IMR-90 (cell line): ENCODE results near the gene KRT80. TPM values are rescaled to one million over a fixed set of nuclear protein-coding genes. Genes with fewer than 3 reads are reported as not detected.

Experiments
- ATAC-seq: fragments of 200-7000 bp; cut with Tn5 transposase; 2 replicates; pipeline ENCODE4 v1.9.1; 2020; ENCODE audit warnings: low read depth, mild to moderate bottlenecking, moderate library complexity
- BruUV-seq: library from RNA; stranded (reverse); fragments of 400-500 nt; replicated peaks from 2 replicates; lab custom pipeline; 2021; lab: Mats Ljungman, UMichigan
- CTCF ChIA-PET: fragments of 300-600 bp; formaldehyde crosslinking; extraction: SDS; loops from one replicate; lab custom pipeline; 2021; ENCODE audit warnings: antibody characterized with exemption; lab: Yijun Ruan, JAX
- POLR2A ChIA-PET: fragments of 300-600 bp; sonication (Branson Sonifier 250); formaldehyde crosslinking; loops from one replicate; lab custom pipeline; 2022; ENCODE audit warnings: antibody characterized with exemption; ENCODE audit not compliant: unreplicated experiment; lab: Charles Lee
- DNase-seq: peaks from one replicate; pipeline ENCODE4 v3.0.0; 2013
- H2AFZ ChIP-seq: replicated peaks from 2 replicates; pipeline ENCODE3; 2013; ENCODE audit warnings: low read length, mild to moderate bottlenecking; ENCODE audit not compliant: poor library complexity
- H2AK5ac ChIP-seq: 2 replicates; pipeline ENCODE4 v1.6.1; 2013; ENCODE audit warnings: low read depth, low read length, inconsistent platforms
- H2AK9ac ChIP-seq: replicated peaks from 2 replicates; pipeline ENCODE3; 2013; ENCODE audit warnings: mild to moderate bottlenecking, low read depth, low read length, moderate library complexity; ENCODE audit not compliant: poor library complexity
- H2BK120ac ChIP-seq: 2 replicates; pipeline ENCODE4 v1.6.1; 2013; ENCODE audit warnings: low read depth, low read length, inconsistent platforms
- H2BK15ac ChIP-seq: 3 replicates; pipeline ENCODE4 v1.6.1; 2013; ENCODE audit warnings: low read depth, low read length, inconsistent platforms
- H2BK20ac ChIP-seq: 2 replicates; pipeline ENCODE4 v1.6.1; 2013; ENCODE audit warnings: low read depth, mild to moderate bottlenecking, inconsistent platforms, low read length, moderate library complexity
- H2BK5ac ChIP-seq: 2 replicates; pipeline ENCODE4 v1.6.1; 2013; ENCODE audit warnings: mild to moderate bottlenecking, low read depth, low read length, inconsistent platforms; ENCODE audit not compliant: poor library complexity, severe bottlenecking
- H3K14ac ChIP-seq: replicated peaks from 2 replicates; pipeline ENCODE4 v1.6.1; 2013; ENCODE audit warnings: low read depth, low read length, inconsistent platforms
- H3K18ac ChIP-seq: 2 replicates; pipeline ENCODE4 v1.6.1; 2013; ENCODE audit warnings: low read depth, low read length, control low read depth
- H3K23ac ChIP-seq: 2 replicates; pipeline ENCODE4 v1.6.1; 2013; ENCODE audit warnings: low read depth, low read length, inconsistent platforms
- H3K27ac ChIP-seq: 2 replicates; pipeline ENCODE4 v1.5.1; 2013; ENCODE audit warnings: mild to moderate bottlenecking, control low read depth, low read length; ENCODE audit not compliant: insufficient read depth
- H3K27me3 ChIP-seq: 2 replicates; pipeline ENCODE4 v1.6.1; 2013; ENCODE audit warnings: low read length; ENCODE audit not compliant: control insufficient read depth, insufficient read depth
- H3K36me3 ChIP-seq: 2 replicates; pipeline ENCODE4 v1.6.1; 2013; ENCODE audit warnings: low read length, mixed read lengths; ENCODE audit not compliant: control insufficient read depth, insufficient read depth
- H3K4ac ChIP-seq: 2 replicates; pipeline ENCODE4 v1.6.1; 2013; ENCODE audit warnings: low read depth, low read length, inconsistent platforms
- H3K4me1 ChIP-seq: 2 replicates; pipeline ENCODE4 v1.6.1; 2013; ENCODE audit warnings: low read length, mixed read lengths; ENCODE audit not compliant: control insufficient read depth, insufficient read depth
- H3K4me2 ChIP-seq: 2 replicates; pipeline ENCODE4 v1.6.1; 2013; ENCODE audit warnings: low read depth, mild to moderate bottlenecking, control low read depth, low read length, moderate library complexity
- H3K4me3 ChIP-seq: 2 replicates; pipeline ENCODE4 v1.5.1; 2013; ENCODE audit warnings: low read depth, mild to moderate bottlenecking, control low read depth, low read length, moderate library complexity; ENCODE audit not compliant: insufficient read depth
- H3K56ac ChIP-seq: 2 replicates; pipeline ENCODE4 v1.6.1; 2013; ENCODE audit warnings: low read length, inconsistent platforms; ENCODE audit not compliant: insufficient read depth; ENCODE audit errors: extremely low read depth
- H3K79me1 ChIP-seq, 2 experiments: 2 replicates each; pipeline ENCODE4 v1.6.1; 2013; ENCODE audit warnings: low read length in 2 of 2, inconsistent platforms in 1 of 2, low read depth in 1 of 2
- H3K9ac ChIP-seq: 2 replicates; pipeline ENCODE4 v1.6.1; 2013; ENCODE audit warnings: low read depth, low read length, control low read depth
- H3K9me1 ChIP-seq: 2 replicates; pipeline ENCODE4 v1.6.1; 2013; ENCODE audit warnings: low read length, inconsistent platforms; ENCODE audit not compliant: insufficient read depth
- H3K9me3 ChIP-seq: 2 replicates; pipeline ENCODE4 v1.6.1; 2013; ENCODE audit warnings: low read length; ENCODE audit not compliant: control insufficient read depth, insufficient read depth
- H4K20me1 ChIP-seq: 2 replicates; pipeline ENCODE4 v1.6.1; 2013; ENCODE audit warnings: low read length, inconsistent platforms; ENCODE audit not compliant: insufficient read depth
- H4K5ac ChIP-seq: 2 replicates; pipeline ENCODE4 v1.6.1; 2013; ENCODE audit warnings: mild to moderate bottlenecking, low read depth, low read length, control low read depth
- H4K8ac ChIP-seq, 2 experiments: 2 replicates each; pipeline ENCODE4 v1.6.1; 2013; ENCODE audit warnings: low read depth in 2 of 2, low read length in 2 of 2, control low read depth in 1 of 2, inconsistent platforms in 1 of 2
- H4K91ac ChIP-seq: 2 replicates; pipeline ENCODE4 v1.6.1; 2013; ENCODE audit warnings: low read depth, low read length, inconsistent platforms; ENCODE audit not compliant: insufficient read depth
- BHLHE40 ChIP-seq: fragments of 150-350 bp; IDR thresholded peaks from 2 replicates; pipeline ENCODE4 v1.6.1; 2016; ENCODE audit warnings: mild to moderate bottlenecking, low read depth, low read length
- CHD1 ChIP-seq: IDR thresholded peaks from 2 replicates; pipeline ENCODE4 v1.6.1; 2012; ENCODE audit warnings: low read depth, low read length, improper control_type of control experiment
- FOS ChIP-seq: fragments of 150-350 bp; IDR thresholded peaks from 2 replicates; pipeline ENCODE4 v1.6.1; 2016; ENCODE audit warnings: low read depth, low read length
- MAZ ChIP-seq: IDR thresholded peaks from 2 replicates; pipeline ENCODE4 v1.6.1; 2012; ENCODE audit warnings: low read depth, mild to moderate bottlenecking, low read length, improper control_type of control experiment, moderate library complexity, borderline replicate concordance
- NFE2L2 ChIP-seq: fragments of 150-350 bp; IDR thresholded peaks from 2 replicates; pipeline ENCODE4 v1.6.1; 2016; ENCODE audit warnings: low read depth, mild to moderate bottlenecking, low read length
- POLR2A ChIP-seq: IDR thresholded peaks from 2 replicates; pipeline ENCODE4 v1.6.1; 2012; ENCODE audit warnings: mild to moderate bottlenecking, low read depth, low read length
- RCOR1 ChIP-seq: IDR thresholded peaks from 2 replicates; pipeline ENCODE4 v1.6.1; 2012; ENCODE audit warnings: mild to moderate bottlenecking, low read length, improper control_type of control experiment; ENCODE audit not compliant: insufficient replicate concordance
- RFX5 ChIP-seq: IDR thresholded peaks from 2 replicates; pipeline ENCODE4 v1.8.0; 2012; ENCODE audit warnings: low read depth, mild to moderate bottlenecking, low read length, moderate library complexity
- WGBS, 2 experiments: methylation state at CpG; one replicate each; pipeline versions ENCODE4 v1.1.5 to v1.1.7; 2013; ENCODE audit warnings: missing lambda C conversion rate in 2 of 2; ENCODE audit not compliant: insufficient read length in 1 of 2; ENCODE audit errors: extremely low coverage in 2 of 2; 5-methylcytosine and 5-hydroxymethylcytosine counted together
- dilution Hi-C: fragments of 300-500 bp; cut with HindIII; formaldehyde crosslinking; loops from one replicate; pipeline ENCODE4 v1.14.3; 2018; ENCODE audit warnings: low sequenced_read_pairs; ENCODE audit not compliant: unreplicated experiment
- in situ Hi-C: fragments of 300-500 bp; cut with MboI; formaldehyde crosslinking; loops from 3 replicates; pipeline ENCODE4 v1.14.3; 2019; ENCODE audit warnings: low sequenced_read_pairs, inconsistent platforms, mixed read lengths
- intact Hi-C: fragments of 100-400 bp; cut with micrococcal nuclease; formaldehyde crosslinking; loops from 2 replicates; pipeline ENCODE4 v1.10.0; 2022
- polyA plus RNA-seq, 3 experiments: library from polyadenylated mRNA; depleted of rRNA; stranded (reverse); fragments of >200 nt; gene quantifications; 2 replicates each; pipeline ENCODE4 v1.2.3, GENCODE V29; 2012; ENCODE audit warnings: low replicate concordance in 1 of 3
- total RNA-seq: library from RNA; depleted of rRNA; stranded (reverse); fragments of >200 nt; gene quantifications from 2 replicates; pipeline ENCODE4 v1.2.3, GENCODE V29; 2012

Gene KRT80
- total and polyA plus RNA-seq, 2 of the 4 experiments (the other 2 are of a cell fraction) = 0.54 to 3.4 TPM

DNA sequence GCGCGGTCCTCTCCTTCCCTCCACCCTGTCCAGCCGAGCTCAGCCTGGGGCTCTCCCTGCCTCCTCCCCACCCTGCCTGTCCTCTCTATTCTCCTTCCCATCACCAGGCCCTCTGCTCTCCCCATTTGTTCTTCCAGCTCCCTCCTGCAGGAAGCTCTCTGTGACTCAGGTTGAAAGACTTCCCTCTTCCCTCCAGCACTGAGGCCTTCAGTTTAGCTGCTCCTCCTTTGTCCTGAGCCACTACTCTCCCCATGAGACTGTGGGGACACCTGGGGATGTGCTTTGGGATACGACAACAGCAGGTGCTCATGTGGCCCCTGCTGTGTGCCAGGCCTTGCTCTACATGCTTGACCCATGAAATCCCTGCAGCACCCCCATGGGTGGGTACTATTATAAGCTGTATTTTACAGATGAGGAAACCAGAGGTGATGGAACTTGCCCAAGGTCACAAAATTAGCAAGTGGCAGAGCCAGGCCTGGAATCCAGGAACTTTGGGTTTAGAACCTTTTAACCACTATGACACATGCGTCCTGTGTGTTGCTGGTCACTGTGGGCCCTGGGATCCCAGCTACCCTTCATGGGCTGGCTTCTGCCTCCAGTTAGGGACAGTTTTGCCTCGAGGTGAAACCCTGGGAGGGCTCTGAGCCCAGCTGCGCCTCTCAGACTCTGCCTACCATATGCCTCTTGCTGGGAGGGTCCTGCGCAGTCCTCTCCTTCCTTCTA, 5.5 kb downstream of the KRT80 start:
- intact Hi-C loops = no loop called here
- Histone ChIP-seq H2BK15ac (peak overlapping the region; percentile 99), H3K27ac (peak overlapping the region; percentile 76), H2BK20ac (peak overlapping the region; percentile 99), H4K5ac (peak overlapping the region; percentile 86), H4K8ac (peak overlapping the region; percentile 97 to 98), H3K18ac (peak overlapping the region; percentile 70), H3K4me1 (peaks cover 66% of the 10 kb centered on the region), H3K4ac (peak overlapping the region; percentile 99), H3K9me1 (peaks cover 69% of the 10 kb centered on the region), H3K56ac (peak overlapping the region; percentile 90), H3K4me2 (no peak overlapping the region), H3K9me3 (no peaks in the 10 kb centered on the region), H2AK9ac (peak overlapping the region; percentile 99), H3K23ac (peak overlapping the region; percentile 95), H2BK5ac (peak overlapping the region; percentile 99), H2AK5ac (peak overlapping the region; percentile 100), H3K14ac (peak overlapping the region; percentile 99), H3K36me3 (no peaks in the 10 kb centered on the region), H2AFZ (peak overlapping the region; percentile 91), H3K27me3 (no peaks in the 10 kb centered on the region), H3K4me3 (no peak overlapping the region), H4K20me1 (no peaks in the 10 kb centered on the region), H2BK120ac (peak overlapping the region; percentile 100), H4K91ac (peak overlapping the region; percentile 99), H3K9ac (peak overlapping the region; percentile 37; the same call in 1 of the 2 replicates), H3K79me1 (peaks cover 0 to 74% of the 10 kb centered on the region in 2 experiments; a peak in 3 of 4 replicates)
- TF ChIP-seq MAZ = peak; percentile 12; the same call in 1 of the 2 replicates
- no peak for TF ChIP-seq NFE2L2
- no peak for TF ChIP-seq POLR2A
- TF ChIP-seq FOS = no peak
- TF ChIP-seq BHLHE40 = no peak
- no peak for TF ChIP-seq RCOR1
- no peak for TF ChIP-seq RFX5
- no peak for TF ChIP-seq CHD1
- ATAC-seq (peak; percentile 70), DNase-seq (peak; percentile 87)
- dilution Hi-C loops = no loop called here
- in situ Hi-C loops = no loop called here
- ChIA-PET CTCF (interaction anchor here (0.6 to 1.6 kb wide), 5 partner anchors 14 to 33 kb away, joined by 3 to 6 read pairs (median 3); no protein-coding TSS in a partner anchor), POLR2A (interaction anchor here (0.9 kb wide), 1 partner anchor 9 kb away, joined by 5 read pairs; no protein-coding TSS in a partner anchor)
- BruUV-seq = no TSS peak
- 62% methylated on average over 5 of the region's 8 CpGs; no CpG with 5 or more reads in 1 of the 2 experiments for WGBS, 2 experiments
